PC-3 (cell line): ENCODE results near the gene TAF12. TPM values are rescaled to one million over a fixed set of nuclear protein-coding genes. Genes with fewer than 3 reads are reported as not detected.

Source experiments
- ATAC-seq: fragments of 200-7000 bp; cut with Tn5 transposase; 2 replicates; pipeline ENCODE4 v1.9.1; 2020; ENCODE audit warnings: mild to moderate bottlenecking, moderate library complexity
- BruUV-seq: library from RNA; stranded (reverse); fragments of 400-500 nt; replicated peaks from 2 replicates; lab custom pipeline; 2021; lab: Mats Ljungman, UMichigan
- CTCF ChIA-PET: fragments of 300-600 bp; sonication (Branson Sonifier 250); formaldehyde crosslinking; loops from one replicate; lab custom pipeline; 2022; ENCODE audit warnings: antibody characterized with exemption; lab: Charles Lee
- POLR2A ChIA-PET: fragments of 300-600 bp; sonication (Branson Sonifier 250); formaldehyde crosslinking; loops from one replicate; lab custom pipeline; 2022; ENCODE audit warnings: antibody characterized with exemption; ENCODE audit not compliant: unreplicated experiment; lab: Charles Lee
- DNase-seq: peaks from one replicate; pipeline ENCODE4 v3.0.0-alpha.2; 2015
- H2AFZ ChIP-seq: fragments of 300-600 bp; sonication (generic); 2 replicates; pipeline ENCODE4 v1.6.0; 2016; ENCODE audit warnings: antibody characterized with exemption, low read length
- H3F3A ChIP-seq: fragments of 300-600 bp; sonication (generic); one replicate; pipeline ENCODE4 v1.6.0; 2017; ENCODE audit warnings: antibody characterized with exemption, low read length, control low read depth, mild to moderate bottlenecking; ENCODE audit not compliant: unreplicated experiment
- H3K27ac ChIP-seq: fragments of 300-600 bp; sonication (generic); 2 replicates; pipeline ENCODE4 v1.5.1; 2016; ENCODE audit warnings: mild to moderate bottlenecking, low read length
- H3K27me3 ChIP-seq: fragments of 300-600 bp; sonication (generic); 2 replicates; pipeline ENCODE4 v1.6.1; 2016; ENCODE audit warnings: low read length, mixed read lengths
- H3K36me3 ChIP-seq: fragments of 300-600 bp; sonication (generic); 2 replicates; pipeline ENCODE4 v1.6.1; 2016; ENCODE audit warnings: low read depth, mixed run types, low read length, mixed read lengths
- H3K4me1 ChIP-seq: fragments of 300-600 bp; sonication (generic); 2 replicates; pipeline ENCODE4 v1.5.1; 2016; ENCODE audit warnings: low read length; ENCODE audit not compliant: insufficient read depth
- H3K4me2 ChIP-seq: fragments of 300-600 bp; sonication (generic); 2 replicates; pipeline ENCODE4 v1.6.0; 2016; ENCODE audit warnings: low read length
- H3K4me3 ChIP-seq: fragments of 300-600 bp; sonication (generic); 2 replicates; pipeline ENCODE4 v1.5.1; 2016; ENCODE audit warnings: mild to moderate bottlenecking, low read length, mixed read lengths
- H3K79me2 ChIP-seq: fragments of 300-600 bp; sonication (generic); 2 replicates; pipeline ENCODE4 v1.6.1; 2017; ENCODE audit warnings: low read length, mixed read lengths
- H3K9ac ChIP-seq: fragments of 300-600 bp; sonication (generic); 2 replicates; pipeline ENCODE4 v1.6.0; 2016; ENCODE audit warnings: mild to moderate bottlenecking, low read length
- H3K9me2 ChIP-seq: fragments of 300-600 bp; sonication (generic); replicated peaks from 2 replicates; pipeline ENCODE4 v1.6.1; 2016; ENCODE audit warnings: mixed run types, low read length, mixed read lengths
- H3K9me3 ChIP-seq: fragments of 300-600 bp; sonication (generic); 2 replicates; pipeline ENCODE4 v1.6.1; 2016; ENCODE audit warnings: low read length, mixed read lengths
- H4K20me1 ChIP-seq: fragments of 300-600 bp; sonication (generic); 2 replicates; pipeline ENCODE4 v1.6.1; 2016; ENCODE audit warnings: low read length, mixed read lengths
- EZH2 ChIP-seq: fragments of 300-600 bp; sonication (generic); IDR thresholded peaks from one replicate; pipeline ENCODE4 v1.6.1; 2017; ENCODE audit warnings: antibody characterized with exemption, mild to moderate bottlenecking, low read length; ENCODE audit not compliant: unreplicated experiment
- EZH2phosphoT487 ChIP-seq: fragments of 300-600 bp; sonication (generic); IDR thresholded peaks from 2 replicates; pipeline ENCODE4 v1.6.1; 2018; ENCODE audit warnings: mild to moderate bottlenecking, antibody characterized with exemption, low read length, borderline replicate concordance
- intact Hi-C: fragments of 100-400 bp; cut with micrococcal nuclease; formaldehyde crosslinking; loops from 2 replicates; pipeline ENCODE4 v1.9.0; 2023
- total RNA-seq: library from RNA; depleted of rRNA; stranded (reverse); fragments of >200 nt; gene quantifications from 2 replicates; pipeline ENCODE4 v1.2.3, GENCODE V29; 2014
- TF ChIP-seq, protein P1 (sequence below): fragments of 300-600 bp; sonication (generic); conservative IDR thresholded peaks from 2 replicates; pipeline ENCODE4 v1.5.1; 2017; ENCODE audit warnings: antibody characterized with exemption, low read depth, mild to moderate bottlenecking, low read length

TAF12 gene
- total RNA-seq, 1 experiment from 2014 or later = 44.1 TPM

DNA sequence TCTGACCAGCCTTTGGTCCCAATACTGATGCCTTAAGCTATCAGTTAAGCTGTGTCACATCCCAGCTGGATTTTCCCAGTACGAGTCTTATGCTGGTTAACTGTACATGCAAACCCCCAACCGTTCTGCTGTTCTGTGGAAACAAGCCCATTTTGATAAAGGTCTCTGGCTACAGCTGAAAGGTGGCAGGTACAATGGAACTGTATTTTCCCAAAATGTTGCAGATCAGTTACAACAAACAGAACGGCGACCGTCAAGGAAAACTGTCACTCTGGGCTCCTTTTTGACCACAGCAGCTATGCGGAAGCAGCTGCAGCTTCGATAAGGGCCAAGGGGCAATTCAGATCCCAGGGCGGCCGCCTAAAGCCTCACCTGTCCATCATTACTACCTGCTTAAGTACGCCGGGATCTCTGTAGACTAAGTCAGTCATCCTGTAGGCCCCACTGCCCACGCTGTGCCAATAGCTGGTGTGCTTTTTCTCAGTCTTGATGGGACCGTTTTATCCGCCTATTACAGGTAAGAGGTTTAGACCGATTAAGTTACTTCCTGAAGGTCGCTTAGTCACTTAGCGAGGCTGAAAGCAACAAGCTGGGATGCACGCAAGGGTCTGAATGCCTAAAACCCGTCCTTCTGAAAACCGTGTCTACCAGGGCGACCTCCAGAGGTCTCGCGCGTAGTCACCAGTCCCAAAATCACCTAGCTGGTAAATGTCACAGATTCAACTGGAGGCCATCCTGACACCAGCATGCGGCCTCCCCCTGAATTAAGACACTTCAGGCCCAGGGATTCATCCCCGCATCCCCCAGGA, 61.9 kb downstream of the TAF12 start:
- no peak overlapping the region for H2AFZ ChIP-seq
- H3K9ac ChIP-seq = peak overlapping the region; percentile 99
- H3K27ac ChIP-seq = peak overlapping the region; percentile 66
- peak overlapping the region; percentile 99 for H3K4me3 ChIP-seq
- peaks cover 27% of the 10 kb centered on the region for H3F3A ChIP-seq
- TF ChIP-seq, protein P1, sequence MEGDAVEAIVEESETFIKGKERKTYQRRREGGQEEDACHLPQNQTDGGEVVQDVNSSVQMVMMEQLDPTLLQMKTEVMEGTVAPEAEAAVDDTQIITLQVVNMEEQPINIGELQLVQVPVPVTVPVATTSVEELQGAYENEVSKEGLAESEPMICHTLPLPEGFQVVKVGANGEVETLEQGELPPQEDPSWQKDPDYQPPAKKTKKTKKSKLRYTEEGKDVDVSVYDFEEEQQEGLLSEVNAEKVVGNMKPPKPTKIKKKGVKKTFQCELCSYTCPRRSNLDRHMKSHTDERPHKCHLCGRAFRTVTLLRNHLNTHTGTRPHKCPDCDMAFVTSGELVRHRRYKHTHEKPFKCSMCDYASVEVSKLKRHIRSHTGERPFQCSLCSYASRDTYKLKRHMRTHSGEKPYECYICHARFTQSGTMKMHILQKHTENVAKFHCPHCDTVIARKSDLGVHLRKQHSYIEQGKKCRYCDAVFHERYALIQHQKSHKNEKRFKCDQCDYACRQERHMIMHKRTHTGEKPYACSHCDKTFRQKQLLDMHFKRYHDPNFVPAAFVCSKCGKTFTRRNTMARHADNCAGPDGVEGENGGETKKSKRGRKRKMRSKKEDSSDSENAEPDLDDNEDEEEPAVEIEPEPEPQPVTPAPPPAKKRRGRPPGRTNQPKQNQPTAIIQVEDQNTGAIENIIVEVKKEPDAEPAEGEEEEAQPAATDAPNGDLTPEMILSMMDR = peak; percentile 36; the same call in 1 of the 2 replicates
- no peak for TF ChIP-seq EZH2
- TF ChIP-seq EZH2phosphoT487 = no peak
- H3K79me2 ChIP-seq = peaks cover 39% of the 10 kb centered on the region
- H3K4me1 ChIP-seq = peaks cover 15% of the 10 kb centered on the region
- ATAC-seq (peak; percentile 16), DNase-seq (peak; percentile 47)
- H3K4me2 ChIP-seq = peak overlapping the region; percentile 92
- intact Hi-C loops = loop anchor here (1.0 to 5.0 kb wide), 4 partner anchors 18 to 334 kb away; no protein-coding TSS in a partner anchor
- H3K9me2 ChIP-seq = no peaks in the 10 kb centered on the region
- peaks cover 40% of the 10 kb centered on the region for H4K20me1 ChIP-seq
- peaks cover 43% of the 10 kb centered on the region for H3K36me3 ChIP-seq
- H3K9me3 ChIP-seq = no peaks in the 10 kb centered on the region
- BruUV-seq = TSS peak; percentile 68
- ChIA-PET CTCF (interaction anchor here (0.6 to 1.9 kb wide), 2 partner anchors 21 to 62 kb away, joined by 3 to 10 read pairs; no protein-coding TSS in a partner anchor), POLR2A (interaction anchor here (0.5 to 1.9 kb wide), 9 partner anchors 14 to 332 kb away, joined by 3 to 38 read pairs (median 6); partner anchors contain the start of gene TRNAU1AP)
- no peaks in the 10 kb centered on the region for H3K27me3 ChIP-seq

DNA sequence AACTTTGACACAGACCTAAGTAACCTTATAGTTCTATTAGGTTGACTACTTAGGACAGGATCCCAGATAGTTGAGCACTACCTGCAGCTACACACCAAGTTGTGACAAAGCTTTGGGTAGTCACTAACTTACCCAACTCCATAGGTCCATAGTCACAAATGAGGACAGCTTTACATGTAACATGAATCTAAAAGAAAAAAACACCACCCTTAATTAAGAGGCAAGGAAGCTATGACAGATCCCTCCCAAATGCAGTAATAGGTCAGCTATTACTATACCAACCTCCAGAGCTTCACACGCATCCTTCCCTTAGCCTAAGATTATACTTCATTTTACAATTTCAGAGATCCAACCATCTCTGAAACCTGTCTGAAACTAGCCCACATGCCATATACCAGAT, 63.5 kb downstream of the TAF12 start:
- intact Hi-C loops = no loop called here
- Histone ChIP-seq H3K79me2 (peaks cover 39% of the 10 kb centered on the region), H3K4me2 (peak overlapping the region; percentile 92), H4K20me1 (peaks cover 40% of the 10 kb centered on the region), H3K4me1 (peaks cover 15% of the 10 kb centered on the region), H3K27ac (no peak overlapping the region), H3F3A (peaks cover 27% of the 10 kb centered on the region), H2AFZ (no peak overlapping the region), H3K9ac (no peak overlapping the region), H3K9me2 (no peaks in the 10 kb centered on the region), H3K4me3 (peak overlapping the region; percentile 99), H3K27me3 (no peaks in the 10 kb centered on the region), H3K9me3 (no peaks in the 10 kb centered on the region), H3K36me3 (peaks cover 43% of the 10 kb centered on the region)
- no peak for ATAC-seq
- CTCF ChIA-PET = no interaction called here
- BruUV-seq = no TSS peak
- POLR2A ChIA-PET = no interaction called here
- TF ChIP-seq EZH2 (no peak), EZH2phosphoT487 (no peak)
- TF ChIP-seq, protein P1 = no peak
- DNase-seq = no peak
